Dermis blood vessel endothelial cell (primary cell): Measurements from ENCODE around the gene LIF. TPM values are rescaled to one million over a fixed set of nuclear protein-coding genes. Genes with fewer than 3 reads are reported as not detected.
A peak's percentile ranks its signal among the peaks of the same experiment; 100 is the strongest.
"Not testable (repeated sequence)": the region's sequence is repeated elsewhere in the genome, so short reads cannot be mapped to it uniquely, and the experiment has no call there.

Experiments
- DNase-seq: peaks from one replicate; pipeline ENCODE4 v3.0.0; 2010
- total RNA-seq: library from RNA; depleted of rRNA; stranded (reverse); fragments of >200 nt; gene quantifications from 2 replicates; pipeline ENCODE4 v1.2.3, GENCODE V29; 2014

LIF gene
- total RNA-seq, 1 donor from 2014 or later, result 1.7 TPM

DNA sequence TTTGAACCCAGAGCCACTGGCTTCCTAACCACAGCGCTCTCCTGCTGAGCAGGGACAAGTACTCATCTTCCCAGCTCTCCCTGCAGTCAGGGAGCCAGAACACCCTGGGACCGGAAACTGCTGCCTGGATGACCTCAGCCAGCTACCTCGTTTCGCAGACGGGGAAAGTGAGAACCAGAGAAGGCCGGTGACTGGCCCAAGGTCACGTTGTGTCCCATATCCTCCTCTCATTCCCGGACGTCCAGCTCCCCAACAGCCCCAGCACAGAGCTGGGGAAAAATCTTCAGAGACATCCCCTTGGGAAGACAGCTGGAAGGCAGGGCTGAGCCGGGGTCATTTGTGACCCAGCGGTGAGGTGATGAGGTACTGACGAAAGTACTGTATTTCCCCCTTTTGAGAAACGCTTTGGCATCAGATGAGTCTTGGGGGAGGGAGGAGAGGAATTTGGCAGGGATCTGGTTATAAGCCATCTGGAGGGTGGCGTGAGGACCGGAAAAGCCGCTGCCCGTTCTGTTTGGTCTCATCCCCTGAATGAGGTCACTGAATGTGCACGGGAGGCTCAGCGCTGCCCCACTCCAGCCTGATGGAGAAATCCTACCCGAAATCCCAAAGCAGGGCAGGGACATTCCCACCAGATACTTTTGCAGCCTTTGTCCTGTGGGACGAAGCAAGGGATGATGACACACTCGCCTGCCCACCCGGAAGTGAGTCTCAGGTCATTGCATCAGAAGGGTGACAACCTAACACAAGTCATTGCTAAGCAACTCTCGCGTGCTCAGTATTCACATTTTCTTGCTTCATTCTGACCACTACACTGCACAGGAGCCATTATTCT, 41.1 kb downstream of the LIF start:
- peak; percentile 60 for DNase-seq

DNA sequence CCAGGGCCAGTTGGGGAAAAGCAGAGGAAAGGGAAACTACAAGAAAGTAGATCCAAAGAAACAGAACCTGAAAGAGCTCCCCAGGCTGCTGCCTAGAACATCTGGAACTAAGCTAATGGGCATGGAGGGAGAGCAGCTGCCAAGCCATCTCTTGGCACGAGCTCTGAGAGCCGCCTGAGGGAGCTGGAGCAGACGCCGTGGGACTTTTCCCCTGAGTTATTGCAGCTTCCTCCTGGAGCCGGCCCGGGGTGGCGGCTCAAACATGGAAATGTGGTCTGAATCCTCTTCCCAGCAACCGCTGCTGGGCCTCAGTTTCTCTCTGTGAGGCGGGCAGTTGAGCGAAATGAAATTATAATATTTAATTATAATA, 41.8 kb downstream of the LIF start:
- no peak for DNase-seq

DNA sequence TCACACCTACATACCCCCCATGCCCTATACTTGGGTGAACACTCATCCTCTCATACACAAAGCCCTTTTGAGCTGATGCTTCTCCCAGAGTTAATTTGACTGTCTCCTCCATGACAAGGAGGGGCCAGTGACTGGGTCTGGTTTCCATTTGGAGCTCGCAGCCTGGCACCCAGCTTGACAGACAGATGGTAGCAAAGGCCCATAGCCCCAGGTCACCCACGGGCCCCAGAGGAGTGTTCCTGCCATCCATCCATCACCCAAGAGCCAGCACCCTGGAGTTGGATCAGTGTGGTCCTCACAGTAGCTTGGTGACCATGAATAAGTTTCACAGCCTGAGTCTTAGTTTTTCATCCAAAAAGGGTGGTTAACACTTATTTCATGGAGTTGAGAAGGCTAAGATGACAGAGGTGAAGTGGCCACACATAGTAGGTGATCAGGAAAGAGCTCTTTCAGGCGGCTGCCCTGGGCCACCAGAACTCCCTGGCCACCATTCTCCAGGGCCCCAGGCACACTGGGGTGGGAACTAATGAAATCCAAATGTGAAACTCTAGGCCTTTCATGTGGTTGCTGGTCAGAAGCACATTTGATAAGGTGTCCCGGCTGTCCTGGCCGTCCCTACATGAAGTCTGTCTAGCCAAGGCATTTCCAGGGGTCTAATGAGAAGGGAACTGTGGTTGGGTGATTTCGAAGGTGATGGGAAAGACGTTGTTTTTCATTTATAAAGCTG, 42.4 kb downstream of the LIF start:
- DNase-seq, result no peak

DNA sequence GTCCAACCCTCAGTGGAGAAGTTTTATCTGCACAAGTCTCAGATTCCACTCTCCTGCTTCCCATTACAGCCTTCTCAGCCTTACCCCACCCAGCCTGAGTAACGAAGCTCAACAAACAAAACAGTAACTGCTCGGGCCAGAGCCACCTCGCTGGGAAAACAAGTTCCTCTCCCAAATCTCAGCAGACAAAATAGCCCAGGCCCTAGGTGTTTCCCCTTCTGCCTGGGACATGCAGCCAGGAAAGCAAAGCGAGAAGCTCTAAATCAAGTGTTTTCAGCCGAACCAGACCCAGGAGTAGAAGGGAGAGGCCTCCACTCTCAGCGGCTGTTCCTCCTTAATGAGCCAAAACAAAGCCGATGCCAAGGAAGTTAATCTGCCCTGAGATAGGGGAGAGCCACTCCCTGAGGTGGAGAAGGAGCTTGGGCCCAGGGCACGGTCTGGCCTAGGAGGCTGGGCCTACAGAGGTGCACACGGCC, 44.0 kb downstream of the LIF start:
- no peak for DNase-seq

DNA sequence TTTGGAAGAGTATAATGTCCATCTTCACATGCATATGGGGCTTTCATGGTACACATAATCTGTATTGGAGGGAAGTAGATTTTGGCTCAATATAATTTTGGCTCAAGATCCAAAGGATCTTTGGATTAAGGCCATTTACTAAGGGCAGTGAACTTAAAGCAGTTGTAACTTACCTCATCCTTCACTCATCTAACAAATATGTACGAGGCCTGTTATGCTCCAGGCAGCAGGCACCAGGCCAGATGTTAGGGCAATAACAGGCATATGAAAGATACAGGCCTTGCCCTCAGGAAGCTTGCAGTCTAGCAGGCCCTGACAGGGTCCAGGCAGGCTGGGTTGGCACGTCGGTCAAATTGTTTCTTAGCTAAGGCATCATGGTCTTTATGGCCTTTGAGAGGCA, 44.6 kb downstream of the LIF start:
- no peak for DNase-seq

GRCh38 chr22:30200905-30201304, 45.7 kb downstream of the LIF start:
- not testable (repeated sequence) for DNase-seq

GRCh38 chr22:30198921-30199320, 47.6 kb downstream of the LIF start:
- DNase-seq, result no peak

GRCh38 chr22:30198152-30198825, 48.3 kb downstream of the LIF start:
- DNase-seq, result no peak

GRCh38 chr22:30197389-30197788, 49.2 kb downstream of the LIF start:
- no peak for DNase-seq

GRCh38 chr22:30196880-30197336, 49.7 kb downstream of the LIF start:
- no peak for DNase-seq

GRCh38 chr22:30196141-30196879, 50.2 kb downstream of the LIF start:
- peak; percentile 92 for DNase-seq

- DNase-seq, result peak; percentile 33
Observed at GRCh38 chr22:30195245-30196140, 51.1 kb downstream of the LIF start.

DNA sequence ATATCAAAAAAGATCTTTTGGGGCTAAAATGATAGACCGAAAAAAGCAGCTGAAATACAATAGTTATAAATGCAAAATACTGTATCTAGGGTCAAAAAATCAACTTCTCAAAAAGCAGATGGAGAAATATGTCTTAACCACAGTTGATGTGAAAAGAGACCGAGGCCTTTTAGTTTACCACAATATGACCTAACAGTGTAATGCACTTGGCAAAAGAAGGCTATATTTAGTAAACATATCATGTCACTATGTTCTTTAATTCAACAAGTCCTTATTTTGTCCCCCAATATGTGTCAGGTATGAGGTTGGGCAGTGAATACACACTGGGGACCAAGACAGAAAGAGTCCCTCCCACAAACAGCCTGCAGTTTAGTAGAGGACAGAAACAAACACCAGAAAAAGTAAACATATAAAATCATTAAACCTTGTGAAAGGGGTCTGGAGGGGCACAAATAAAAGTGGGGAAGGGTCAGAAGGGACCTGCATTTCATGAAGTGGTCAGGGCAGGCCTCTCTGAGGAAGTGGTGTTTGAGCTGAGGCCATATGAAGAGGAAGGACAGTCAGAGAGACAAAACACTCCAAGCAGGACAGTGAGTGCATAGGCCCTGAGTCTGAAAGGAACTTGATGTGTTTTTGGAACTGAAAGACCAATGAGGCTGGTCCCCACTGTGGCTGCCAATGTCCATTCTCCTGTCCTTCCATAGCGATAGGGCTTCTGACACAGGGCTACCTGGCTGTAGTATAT, 53.4 kb downstream of the LIF start:
- no peak for DNase-seq

GRCh38 chr22:30192427-30192826, 54.1 kb downstream of the LIF start:
- peak; percentile 40 for DNase-seq

DNA sequence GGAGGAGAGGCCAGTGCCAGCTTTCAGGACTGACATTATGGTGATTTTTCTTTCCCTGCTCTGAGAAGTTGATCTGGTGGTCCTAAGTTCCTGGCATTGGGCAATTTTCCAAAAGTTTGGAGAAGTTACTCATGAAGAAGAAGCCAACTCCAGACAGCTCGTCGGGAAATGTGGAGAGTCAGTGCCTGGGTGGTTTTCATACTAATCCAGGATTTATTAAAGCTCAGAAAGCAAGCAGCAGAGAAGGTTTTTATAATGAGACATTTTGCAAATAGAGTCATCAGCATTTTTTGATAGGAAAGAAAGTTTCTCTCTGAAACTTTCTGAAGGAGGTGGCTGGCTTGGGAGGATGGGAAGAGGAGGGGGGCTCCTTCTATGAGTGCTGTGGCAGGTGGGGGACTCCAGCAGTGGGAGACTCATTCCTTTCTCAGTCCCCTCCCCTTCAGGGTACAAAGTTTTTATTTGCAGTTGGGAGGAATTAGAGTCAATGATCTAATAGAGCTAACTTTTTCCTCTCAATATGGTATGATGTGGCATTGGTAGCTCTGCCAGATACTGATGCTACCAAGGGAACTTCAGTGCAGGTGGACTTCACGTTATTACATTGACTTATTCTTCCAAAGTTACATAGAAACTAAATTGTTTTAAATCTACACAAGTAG, 55.4 kb downstream of the LIF start:
- no peak for DNase-seq

GRCh38 chr22:30190574-30190973, 56.0 kb downstream of the LIF start:
- DNase-seq, result no peak
